Measurements from ENCODE around the gene SEMA3E. TPM values are rescaled to one million over a fixed set of nuclear protein-coding genes. Genes with fewer than 3 reads are reported as not detected.
"Not testable (repeated sequence)": the region's sequence is repeated elsewhere in the genome, so short reads cannot be mapped to it uniquely, and the experiment has no call there.

Gene SEMA3E
- total and polyA plus RNA-seq, 4 donors: 1.0 to 23.5 (median 3.1) TPM

DNA sequence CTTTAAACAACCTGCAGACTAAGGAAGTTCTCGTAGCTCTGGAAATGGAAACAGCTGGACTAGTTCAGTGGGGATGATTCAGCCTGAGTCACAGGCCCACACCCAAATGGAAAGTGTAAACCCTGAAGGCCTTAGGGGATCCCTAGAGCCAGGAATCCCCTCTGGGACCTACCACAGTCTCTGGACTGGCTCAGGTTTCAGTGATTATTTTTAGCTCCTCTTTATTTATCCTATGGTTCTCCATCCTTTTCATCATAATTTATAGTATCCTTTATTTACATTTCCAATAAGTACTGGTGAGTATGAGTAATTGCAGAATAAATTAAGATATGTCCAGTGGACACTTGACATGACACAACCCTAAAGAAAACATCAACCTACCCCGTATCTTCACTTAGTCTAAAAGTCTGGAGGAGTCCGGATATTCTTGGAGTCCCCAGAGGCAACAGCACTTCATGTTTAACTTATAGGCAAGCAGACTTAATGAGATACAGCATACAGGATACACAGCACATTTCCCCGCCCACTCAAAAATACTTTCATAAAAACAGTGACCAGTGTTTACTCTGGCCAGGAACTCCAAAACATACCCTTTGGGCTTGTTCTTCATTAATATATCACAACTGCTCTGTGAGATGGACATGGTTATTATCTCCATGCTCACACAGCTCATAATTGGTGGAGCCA is 28.4 kb upstream of the SEMA3E start:
- no peaks in the 10 kb centered on the region for H3K36me3 ChIP-seq (ENCODE audit: control insufficient read depth in 4 of 4, insufficient read depth in 4 of 4, low read length in 4 of 4)
- DNase-seq (no peak), ATAC-seq (ENCODE audit: insufficient read depth, low FRiP score) (no peak)
- TF ChIP-seq, protein P1, sequence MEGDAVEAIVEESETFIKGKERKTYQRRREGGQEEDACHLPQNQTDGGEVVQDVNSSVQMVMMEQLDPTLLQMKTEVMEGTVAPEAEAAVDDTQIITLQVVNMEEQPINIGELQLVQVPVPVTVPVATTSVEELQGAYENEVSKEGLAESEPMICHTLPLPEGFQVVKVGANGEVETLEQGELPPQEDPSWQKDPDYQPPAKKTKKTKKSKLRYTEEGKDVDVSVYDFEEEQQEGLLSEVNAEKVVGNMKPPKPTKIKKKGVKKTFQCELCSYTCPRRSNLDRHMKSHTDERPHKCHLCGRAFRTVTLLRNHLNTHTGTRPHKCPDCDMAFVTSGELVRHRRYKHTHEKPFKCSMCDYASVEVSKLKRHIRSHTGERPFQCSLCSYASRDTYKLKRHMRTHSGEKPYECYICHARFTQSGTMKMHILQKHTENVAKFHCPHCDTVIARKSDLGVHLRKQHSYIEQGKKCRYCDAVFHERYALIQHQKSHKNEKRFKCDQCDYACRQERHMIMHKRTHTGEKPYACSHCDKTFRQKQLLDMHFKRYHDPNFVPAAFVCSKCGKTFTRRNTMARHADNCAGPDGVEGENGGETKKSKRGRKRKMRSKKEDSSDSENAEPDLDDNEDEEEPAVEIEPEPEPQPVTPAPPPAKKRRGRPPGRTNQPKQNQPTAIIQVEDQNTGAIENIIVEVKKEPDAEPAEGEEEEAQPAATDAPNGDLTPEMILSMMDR (IDR thresholded peaks at IDR 0.05; ENCODE audit: control extremely low read depth, extremely low read depth): no peak
- H3K9me3 ChIP-seq (ENCODE audit: control insufficient read depth in 4 of 4, insufficient read depth in 3 of 4, low read length in 3 of 4): no peaks in the 10 kb centered on the region
- peaks cover 0 to 5% (median 0%) of the 10 kb centered on the region in 5 donors for H3K4me1 ChIP-seq (ENCODE audit: control insufficient read depth in 5 of 5, insufficient read depth in 5 of 5, low read length in 5 of 5)
- H3K4me3 ChIP-seq: no peak overlapping the region
- H3K27me3 ChIP-seq (ENCODE audit: control insufficient read depth in 3 of 3, insufficient read depth in 3 of 3, low read length in 2 of 3): no peaks in the 10 kb centered on the region
- no peak overlapping the region for H3K9ac ChIP-seq (ENCODE audit: insufficient read depth in 1 of 2, low read length in 2 of 2)
- H3K27ac ChIP-seq (ENCODE audit: low read depth in 1 of 2, low read length in 1 of 2): no peak overlapping the region
- 54 to 65% methylated on average over 4 of the region's 4 CpGs for WGBS, 2 donors

DNA sequence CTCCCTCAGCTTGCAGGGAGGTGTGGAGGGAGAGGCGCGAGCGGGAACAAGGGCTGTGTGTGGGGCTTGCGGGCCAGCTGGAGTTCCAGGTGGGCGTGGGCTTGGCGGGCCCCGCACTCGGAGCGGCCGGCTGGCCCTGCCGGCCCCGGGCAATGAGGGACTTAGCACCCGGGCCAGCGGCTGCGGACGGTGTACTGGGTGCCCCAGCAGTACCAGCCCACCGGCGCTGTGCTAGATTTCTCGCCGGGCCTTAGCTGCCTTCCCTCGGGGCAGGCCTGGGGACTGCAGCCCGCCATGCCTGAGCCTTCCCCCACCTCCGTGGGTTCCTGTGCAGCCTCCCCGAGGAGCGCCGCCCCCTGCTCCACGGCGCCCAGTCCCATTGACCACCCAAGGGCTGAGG is 24.4 kb upstream of the SEMA3E start:
- not testable (repeated sequence) for H3K9ac ChIP-seq (ENCODE audit: insufficient read depth in 1 of 2, low read length in 2 of 2); H3K36me3 ChIP-seq (ENCODE audit: control insufficient read depth in 4 of 4, insufficient read depth in 4 of 4, low read length in 4 of 4); ATAC-seq (ENCODE audit: insufficient read depth, low FRiP score); H3K4me3 ChIP-seq; H3K27me3 ChIP-seq (ENCODE audit: control insufficient read depth in 3 of 3, insufficient read depth in 3 of 3, low read length in 2 of 3); DNase-seq; H3K27ac ChIP-seq (ENCODE audit: low read depth in 1 of 2, low read length in 1 of 2); H3K9me3 ChIP-seq (ENCODE audit: control insufficient read depth in 4 of 4, insufficient read depth in 3 of 4, low read length in 3 of 4); H3K4me1 ChIP-seq (ENCODE audit: control insufficient read depth in 5 of 5, insufficient read depth in 5 of 5, low read length in 5 of 5)
- WGBS, 2 donors: 96 to 97% methylated on average over 28 of the region's 28 CpGs

GRCh38 chr7:83672157-83672556 is 23.2 kb upstream of the SEMA3E start:
- WGBS, 2 donors: 79 to 83% methylated on average over 2 of the region's 2 CpGs
- H3K9ac ChIP-seq (ENCODE audit: insufficient read depth in 1 of 2, low read length in 2 of 2): no peak overlapping the region
- TF ChIP-seq, protein P1 (IDR thresholded peaks at IDR 0.05; ENCODE audit: control extremely low read depth, extremely low read depth): no peak

DNA sequence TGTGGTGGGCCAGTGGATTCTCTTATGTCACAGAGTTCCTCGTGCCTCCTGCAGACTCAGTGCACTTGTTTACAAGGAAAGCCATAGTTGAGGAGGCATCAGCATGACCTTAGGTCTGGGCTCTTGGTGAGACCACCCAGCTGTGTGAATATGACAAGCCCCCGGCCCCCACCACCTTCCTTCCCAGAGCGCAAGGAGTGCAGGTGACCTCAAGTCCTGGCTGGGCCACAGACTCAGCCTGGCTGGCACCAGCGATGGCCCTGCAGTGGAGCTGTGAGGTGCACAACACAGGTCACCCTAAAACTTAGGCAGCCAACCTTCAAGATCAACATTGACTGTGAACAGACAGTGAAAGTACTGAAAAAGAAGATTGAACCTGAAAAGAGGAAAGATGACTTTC is 14.2 kb upstream of the SEMA3E start:
- Histone ChIP-seq H3K4me1 (ENCODE audit: control insufficient read depth in 5 of 5, insufficient read depth in 5 of 5, low read length in 5 of 5) (peaks cover 0 to 6% (median 0%) of the 10 kb centered on the region in 5 donors), H3K36me3 (ENCODE audit: control insufficient read depth in 4 of 4, insufficient read depth in 4 of 4, low read length in 4 of 4) (no peaks in the 10 kb centered on the region), H3K27me3 (ENCODE audit: control insufficient read depth in 3 of 3, insufficient read depth in 3 of 3, low read length in 2 of 3) (no peaks in the 10 kb centered on the region), H3K27ac (ENCODE audit: low read depth in 1 of 2, low read length in 1 of 2) (no peak overlapping the region), H3K9ac (ENCODE audit: insufficient read depth in 1 of 2, low read length in 2 of 2) (no peak overlapping the region), H3K9me3 (ENCODE audit: control insufficient read depth in 4 of 4, insufficient read depth in 3 of 4, low read length in 3 of 4) (no peaks in the 10 kb centered on the region), H3K4me3 (no peak overlapping the region)
- TF ChIP-seq, protein P1 (IDR thresholded peaks at IDR 0.05; ENCODE audit: control extremely low read depth, extremely low read depth): no peak
- ATAC-seq (ENCODE audit: insufficient read depth, low FRiP score): no peak
- 84 to 86% methylated on average over 4 of the region's 4 CpGs for WGBS, 2 donors
- DNase-seq: no peak

More at GRCh38 chr7:83672157-83672556, 23.2 kb upstream of the SEMA3E start:
- no peak for ATAC-seq (ENCODE audit: insufficient read depth, low FRiP score)
- Histone ChIP-seq H3K4me3 (no peak overlapping the region), H3K9me3 (ENCODE audit: control insufficient read depth in 4 of 4, insufficient read depth in 3 of 4, low read length in 3 of 4) (no peaks in the 10 kb centered on the region), H3K36me3 (ENCODE audit: control insufficient read depth in 4 of 4, insufficient read depth in 4 of 4, low read length in 4 of 4) (no peaks in the 10 kb centered on the region), H3K4me1 (ENCODE audit: control insufficient read depth in 5 of 5, insufficient read depth in 5 of 5, low read length in 5 of 5) (peaks cover 0 to 4% (median 0%) of the 10 kb centered on the region in 5 donors), H3K27me3 (ENCODE audit: control insufficient read depth in 3 of 3, insufficient read depth in 3 of 3, low read length in 2 of 3) (no peaks in the 10 kb centered on the region), H3K27ac (ENCODE audit: low read depth in 1 of 2, low read length in 1 of 2) (no peak overlapping the region)
- no peak for DNase-seq

Data from lung (tissue), 12 donors.